ENCODE data around the gene C1QTNF6. TPM values are rescaled to one million over a fixed set of nuclear protein-coding genes. Genes with fewer than 3 reads are reported as not detected.

Gene C1QTNF6
- total and polyA plus RNA-seq, 7 experiments from 2014 or later: 1.1 to 27.6 (median 14.5) TPM

DNA sequence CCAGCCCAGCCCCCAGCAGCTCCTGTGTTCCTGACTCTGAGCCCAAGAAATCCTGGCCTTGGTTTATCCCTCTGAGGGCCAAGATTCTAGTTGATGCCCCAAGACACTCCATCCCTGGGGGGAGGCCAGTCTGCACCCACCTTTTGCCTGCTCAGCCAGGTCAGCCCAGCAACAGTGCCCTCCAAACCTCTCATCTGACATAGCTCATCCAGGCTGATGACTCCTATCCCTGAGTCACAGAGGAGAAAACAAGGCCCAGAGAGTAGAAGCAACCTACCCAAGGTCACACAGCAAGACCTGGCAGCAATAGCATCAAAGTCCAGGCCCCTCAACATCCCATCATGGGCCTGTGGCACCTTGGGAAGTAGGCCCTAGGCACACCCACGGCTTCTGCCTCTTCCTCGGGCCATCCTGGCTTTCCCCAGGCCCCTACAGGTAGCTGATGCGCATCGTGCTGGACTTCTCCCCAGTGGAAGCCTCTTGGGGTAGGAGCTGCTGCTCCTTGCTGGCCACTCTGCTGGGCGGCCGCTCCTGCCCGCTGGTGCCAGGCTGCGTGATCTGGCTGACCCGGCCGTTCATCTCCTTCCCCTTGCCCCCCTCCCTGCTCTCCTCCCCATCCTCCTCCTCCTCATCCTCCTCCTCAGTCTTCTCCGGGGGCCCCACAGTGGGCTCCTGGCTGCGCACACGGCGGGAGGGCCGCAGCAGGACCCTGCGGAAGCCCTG lies 18.2 kb upstream of the C1QTNF6 start:
- H3K36me3 ChIP-seq (ENCODE audit: control insufficient read depth in 2 of 3, insufficient read depth in 3 of 3, low read length in 3 of 3): peaks cover 0 to 14% (median 0%) of the 10 kb centered on the region in 3 experiments
- Mint-ChIP-seq H3K4me1 (peaks cover 12 to 78% (median 61%) of the 10 kb centered on the region in 7 donors), H3K27ac (peak overlapping the region in 8 of 9 donors; percentile 42 to 91 (median 82)), H3K9me3 (no peaks in the 10 kb centered on the region), H3K4me3 (peak overlapping the region in 4 of 10 donors; percentile 17 to 55 (median 28)), H3K36me3 (peaks cover 0 to 3% (median 0%) of the 10 kb centered on the region in 5 donors), H3K27me3 (no peaks in the 10 kb centered on the region)
- H3K27ac ChIP-seq (ENCODE audit: low read depth, low read length): peak overlapping the region; percentile 46
- H3K27me3 ChIP-seq (ENCODE audit: control insufficient read depth in 2 of 2, insufficient read depth in 2 of 2, low read length in 2 of 2): no peaks in the 10 kb centered on the region
- no peak overlapping the region for H3K4me3 ChIP-seq (ENCODE audit: low read length)
- no peaks in the 10 kb centered on the region for H3K9me3 ChIP-seq (ENCODE audit: control insufficient read depth in 2 of 3, low read length in 3 of 3)
- DNase-seq (no peak), ATAC-seq (no peak)
- H3K4me1 ChIP-seq (ENCODE audit: control insufficient read depth in 2 of 2, insufficient read depth in 2 of 2, low read length in 2 of 2): peaks cover 0 to 27% of the 10 kb centered on the region in 2 donors
- POLR2A ChIA-PET: interaction anchor here (1.3 to 22.1 kb wide), 6 partner anchors 7 to 36 kb away, joined by 5 to 278 read pairs (median 58); partner anchors contain the start of gene RAC2
- CTCF ChIA-PET: interaction anchor here (0.6 to 2.9 kb wide), 6 partner anchors 10 to 84 kb away, joined by 3 to 11 read pairs (median 6); no protein-coding TSS in a partner anchor
- intact Hi-C loops (cut with micrococcal nuclease): no loop called here

DNA sequence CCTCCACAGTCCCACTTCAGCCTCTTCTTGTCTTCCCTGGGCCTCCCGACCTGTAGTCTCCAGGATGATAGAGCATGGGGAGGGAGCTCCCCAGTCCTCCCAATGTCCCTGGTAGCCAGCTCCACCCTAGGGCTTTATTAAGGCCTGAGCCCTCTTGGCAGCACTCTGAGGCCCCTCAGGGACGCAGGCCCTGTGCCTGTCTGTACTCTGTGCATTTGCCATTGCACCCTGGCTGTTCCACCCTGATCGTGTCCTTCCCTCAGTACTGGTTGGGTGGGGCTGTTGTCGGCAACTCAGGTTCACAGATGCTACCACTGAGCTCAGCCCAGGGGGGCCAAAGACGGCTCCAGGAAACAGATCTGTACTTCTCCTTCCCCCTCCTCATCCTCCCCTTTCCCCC lies 17.0 kb upstream of the C1QTNF6 start:
- no peak overlapping the region for H3K27ac ChIP-seq (ENCODE audit: low read depth, low read length)
- ATAC-seq (no peak), DNase-seq (no peak)
- H3K36me3 ChIP-seq (ENCODE audit: control insufficient read depth in 2 of 3, insufficient read depth in 3 of 3, low read length in 3 of 3): peaks cover 0 to 14% (median 0%) of the 10 kb centered on the region in 3 experiments
- H3K4me1 Mint-ChIP-seq: peaks cover 10 to 75% (median 54%) of the 10 kb centered on the region in 7 donors
- peaks cover 0 to 32% of the 10 kb centered on the region in 2 donors for H3K4me1 ChIP-seq (ENCODE audit: control insufficient read depth in 2 of 2, insufficient read depth in 2 of 2, low read length in 2 of 2)
- intact Hi-C loops (cut with micrococcal nuclease): no loop called here
- H3K27me3 ChIP-seq (ENCODE audit: control insufficient read depth in 2 of 2, insufficient read depth in 2 of 2, low read length in 2 of 2): no peaks in the 10 kb centered on the region
- CTCF ChIA-PET: interaction anchor here (1.4 to 2.9 kb wide), 2 partner anchors 55 to 57 kb away, joined by 3 to 9 read pairs; no protein-coding TSS in a partner anchor
- peak overlapping the region in 8 of 9 donors; percentile 26 to 86 (median 80) for H3K27ac Mint-ChIP-seq
- POLR2A ChIA-PET: interaction anchor here (0.6 to 22.1 kb wide), 6 partner anchors 14 to 944 kb away, joined by 3 to 278 read pairs (median 36); partner anchors contain the start of gene RAC2
- peak overlapping the region in 1 of 10 donors; percentile 9 for H3K4me3 Mint-ChIP-seq
- H3K27me3 Mint-ChIP-seq: no peaks in the 10 kb centered on the region
- H3K36me3 Mint-ChIP-seq: peaks cover 0 to 3% (median 0%) of the 10 kb centered on the region in 5 donors
- H3K4me3 ChIP-seq (ENCODE audit: low read length): no peak overlapping the region
- no peaks in the 10 kb centered on the region for H3K9me3 ChIP-seq (ENCODE audit: control insufficient read depth in 2 of 3, low read length in 3 of 3)
- no peaks in the 10 kb centered on the region for H3K9me3 Mint-ChIP-seq

DNA sequence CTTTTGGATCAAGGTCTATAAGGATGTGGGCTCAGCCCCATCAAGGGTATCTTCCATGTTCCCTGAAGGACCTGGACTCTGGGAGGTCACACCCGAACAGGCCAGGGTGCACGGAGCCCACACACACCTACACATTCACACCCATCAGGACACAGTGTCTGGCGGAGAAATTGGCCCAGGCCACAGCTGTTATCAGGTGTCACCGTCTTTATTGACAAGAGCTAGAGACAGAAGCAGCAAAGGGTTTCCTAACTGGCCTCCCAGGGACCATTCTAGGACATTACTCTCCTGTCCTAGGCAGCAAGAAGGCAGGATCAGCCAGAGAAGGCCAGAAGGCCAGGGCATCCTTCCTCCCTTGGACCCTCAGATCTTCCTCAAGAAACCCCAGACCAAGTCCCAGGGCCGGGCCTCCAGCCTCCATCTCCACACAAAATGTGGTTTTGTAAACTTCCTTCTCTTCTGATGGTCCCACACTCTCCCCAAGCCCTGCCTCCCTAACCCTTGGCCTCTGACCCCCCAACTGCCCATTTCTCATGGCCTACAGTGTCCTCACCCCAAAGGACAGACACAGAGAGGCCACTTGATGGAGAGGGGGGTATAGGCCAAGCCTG lies 16.1 kb upstream of the C1QTNF6 start:
- DNase-seq (no peak), ATAC-seq (no peak)
- no peaks in the 10 kb centered on the region for H3K9me3 Mint-ChIP-seq
- H3K27me3 ChIP-seq (ENCODE audit: control insufficient read depth in 2 of 2, insufficient read depth in 2 of 2, low read length in 2 of 2): no peaks in the 10 kb centered on the region
- intact Hi-C loops (cut with micrococcal nuclease): no loop called here
- peaks cover 0 to 14% (median 0%) of the 10 kb centered on the region in 3 experiments for H3K36me3 ChIP-seq (ENCODE audit: control insufficient read depth in 2 of 3, insufficient read depth in 3 of 3, low read length in 3 of 3)
- H3K36me3 Mint-ChIP-seq: peaks cover 0 to 3% (median 0%) of the 10 kb centered on the region in 5 donors
- ChIA-PET POLR2A (interaction anchor here (0.6 to 22.1 kb wide), 4 partner anchors 15 to 943 kb away, joined by 3 to 278 read pairs (median 162); partner anchors contain the start of gene RAC2), CTCF (interaction anchor here (0.5 to 2.9 kb wide), 2 partner anchors 55 to 422 kb away, joined by 3 to 9 read pairs; no protein-coding TSS in a partner anchor)
- H3K27ac Mint-ChIP-seq: peak overlapping the region in 8 of 9 donors; percentile 5 to 86 (median 73)
- H3K27me3 Mint-ChIP-seq: no peaks in the 10 kb centered on the region
- H3K27ac ChIP-seq (ENCODE audit: low read depth, low read length): no peak overlapping the region
- H3K4me3 ChIP-seq (ENCODE audit: low read length): no peak overlapping the region
- peaks cover 5 to 38% of the 10 kb centered on the region in 2 donors for H3K4me1 ChIP-seq (ENCODE audit: control insufficient read depth in 2 of 2, insufficient read depth in 2 of 2, low read length in 2 of 2)
- H3K4me3 Mint-ChIP-seq: no peak overlapping the region
- H3K4me1 Mint-ChIP-seq: peaks cover 16 to 75% (median 47%) of the 10 kb centered on the region in 7 donors
- no peaks in the 10 kb centered on the region for H3K9me3 ChIP-seq (ENCODE audit: control insufficient read depth in 2 of 3, low read length in 3 of 3)

DNA sequence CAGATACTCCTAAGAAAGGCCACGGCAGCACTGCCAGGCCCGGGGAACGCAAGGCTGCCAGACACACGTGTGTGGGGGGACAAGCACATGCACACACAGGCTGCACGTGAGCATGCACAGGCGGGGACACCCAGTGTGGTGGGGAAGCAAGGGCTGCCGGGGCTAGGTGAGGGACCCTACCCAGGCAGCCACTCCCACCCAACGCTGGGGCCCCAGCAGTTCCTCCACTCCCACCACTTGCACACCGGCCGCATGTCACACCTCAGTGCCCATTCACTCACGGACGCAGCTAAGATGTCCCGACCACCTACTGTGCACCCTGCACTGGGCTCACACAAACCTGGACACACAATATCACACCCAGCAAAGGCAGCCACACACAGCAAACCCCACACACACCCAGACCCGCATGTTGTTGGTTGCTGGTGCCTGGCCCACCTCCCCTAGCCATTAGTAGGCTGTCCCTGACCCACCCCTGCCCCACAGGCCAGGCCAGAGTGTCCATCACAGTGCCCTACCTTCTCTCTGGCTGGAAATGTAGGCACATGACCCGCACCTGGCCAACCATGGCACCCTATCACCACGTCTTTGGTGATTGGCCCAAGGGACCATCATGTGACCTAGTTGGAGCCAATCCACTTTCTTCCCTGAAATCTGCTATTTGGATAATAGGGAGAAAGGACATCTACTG lies 15.5 kb upstream of the C1QTNF6 start:
- no peaks in the 10 kb centered on the region for H3K9me3 Mint-ChIP-seq
- peaks cover 0 to 3% (median 0%) of the 10 kb centered on the region in 5 donors for H3K36me3 Mint-ChIP-seq
- H3K36me3 ChIP-seq (ENCODE audit: control insufficient read depth in 2 of 3, insufficient read depth in 3 of 3, low read length in 3 of 3): peaks cover 0 to 14% (median 0%) of the 10 kb centered on the region in 3 experiments
- peaks cover 10 to 69% (median 40%) of the 10 kb centered on the region in 7 donors for H3K4me1 Mint-ChIP-seq
- ChIA-PET CTCF (interaction anchor here (2.0 to 2.9 kb wide), 2 partner anchors 39 to 56 kb away, joined by 5 to 9 read pairs; no protein-coding TSS in a partner anchor), POLR2A (interaction anchor here (1.3 to 14.7 kb wide), 4 partner anchors 8 to 38 kb away, joined by 3 to 256 read pairs (median 84); partner anchors contain the start of gene RAC2)
- H3K27ac ChIP-seq (ENCODE audit: low read depth, low read length): no peak overlapping the region
- H3K4me1 ChIP-seq (ENCODE audit: control insufficient read depth in 2 of 2, insufficient read depth in 2 of 2, low read length in 2 of 2): peaks cover 5 to 31% of the 10 kb centered on the region in 2 donors
- H3K9me3 ChIP-seq (ENCODE audit: control insufficient read depth in 2 of 3, low read length in 3 of 3): no peaks in the 10 kb centered on the region
- DNase-seq (no peak), ATAC-seq (no peak)
- H3K27ac Mint-ChIP-seq: peak overlapping the region in 4 of 9 donors; percentile 5 to 86 (median 52)
- H3K4me3 Mint-ChIP-seq: peak overlapping the region in 1 of 10 donors; percentile 25
- H3K27me3 Mint-ChIP-seq: no peaks in the 10 kb centered on the region
- H3K27me3 ChIP-seq (ENCODE audit: control insufficient read depth in 2 of 2, insufficient read depth in 2 of 2, low read length in 2 of 2): no peaks in the 10 kb centered on the region
- intact Hi-C loops (cut with micrococcal nuclease): no loop called here
- H3K4me3 ChIP-seq (ENCODE audit: low read length): no peak overlapping the region

DNA sequence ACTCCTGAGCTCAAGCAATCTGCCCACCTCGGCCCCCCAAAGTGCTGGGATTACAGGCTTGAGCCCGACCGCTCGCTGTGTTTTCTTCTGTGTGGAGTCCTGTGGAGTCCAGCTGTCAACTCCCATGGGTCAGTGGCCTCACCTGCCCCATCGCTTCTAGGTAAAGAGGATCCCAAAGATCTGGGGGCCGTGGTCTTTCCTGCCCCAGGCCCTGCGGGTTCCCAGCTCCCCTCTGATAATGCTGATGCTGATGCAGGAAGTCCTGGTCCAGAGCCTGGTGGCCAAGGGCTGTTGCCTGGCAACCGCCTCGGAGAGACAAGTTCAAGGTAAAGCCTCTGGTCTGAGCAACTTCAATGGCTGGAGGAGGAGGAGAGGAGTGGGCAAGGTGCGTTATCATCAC lies 14.7 kb upstream of the C1QTNF6 start:
- ChIA-PET CTCF (interaction anchor here (1.0 to 2.0 kb wide), 2 partner anchors 35 to 40 kb away, joined by 4 to 5 read pairs; no protein-coding TSS in a partner anchor), POLR2A (interaction anchor here (1.3 to 14.7 kb wide), 4 partner anchors 8 to 39 kb away, joined by 3 to 256 read pairs (median 84); partner anchors contain the start of gene RAC2)
- H3K36me3 Mint-ChIP-seq: peaks cover 0 to 3% (median 0%) of the 10 kb centered on the region in 5 donors
- no peaks in the 10 kb centered on the region for H3K9me3 ChIP-seq (ENCODE audit: control insufficient read depth in 2 of 3, low read length in 3 of 3)
- intact Hi-C loops (cut with micrococcal nuclease): no loop called here
- H3K36me3 ChIP-seq (ENCODE audit: control insufficient read depth in 2 of 3, insufficient read depth in 3 of 3, low read length in 3 of 3): peaks cover 0 to 14% (median 0%) of the 10 kb centered on the region in 3 experiments
- H3K4me3 ChIP-seq (ENCODE audit: low read length): no peak overlapping the region
- DNase-seq (no peak), ATAC-seq (no peak)
- H3K4me1 Mint-ChIP-seq: peaks cover 17 to 68% (median 41%) of the 10 kb centered on the region in 7 donors
- no peak overlapping the region for H3K27ac ChIP-seq (ENCODE audit: low read depth, low read length)
- H3K4me3 Mint-ChIP-seq: no peak overlapping the region
- peak overlapping the region in 3 of 9 donors; percentile 24 to 65 (median 36) for H3K27ac Mint-ChIP-seq
- no peaks in the 10 kb centered on the region for H3K9me3 Mint-ChIP-seq
- no peaks in the 10 kb centered on the region for H3K27me3 Mint-ChIP-seq
- peaks cover 12 to 30% of the 10 kb centered on the region in 2 donors for H3K4me1 ChIP-seq (ENCODE audit: control insufficient read depth in 2 of 2, insufficient read depth in 2 of 2, low read length in 2 of 2)
- H3K27me3 ChIP-seq (ENCODE audit: control insufficient read depth in 2 of 2, insufficient read depth in 2 of 2, low read length in 2 of 2): no peaks in the 10 kb centered on the region

All from naive thymus-derived CD4-positive, alpha-beta T cell (primary cell).